Spleen (tissue), 11 donors: Measurements from ENCODE around the gene KDELR1. TPM values are rescaled to one million over a fixed set of nuclear protein-coding genes. Genes with fewer than 3 reads are reported as not detected.

Source experiments
- DNase-seq: peaks from one replicate; pipeline ENCODE4 v3.0.0-alpha.2; 2020
- H3K27ac ChIP-seq, 8 donors: fragments of 200-600 bp; sonication (generic) in 7 of 8; 1 replicate in 4 of 8; 2 replicates in 4 of 8; pipeline versions ENCODE4 v1.5.0 to v1.8.0; 2016 to 2021; ENCODE audit warnings: inconsistent platforms in 4 of 8, mild to moderate bottlenecking in 4 of 8, moderate library complexity in 1 of 8
- H3K27me3 ChIP-seq, 7 donors: fragments of 200-600 bp; sonication (generic) in 6 of 7; replicated peaks in 1 of 7; 1 replicate in 4 of 7; 2 replicates in 3 of 7; pipeline versions ENCODE4 v1.5.0 to v1.8.0; 2016 to 2021; ENCODE audit warnings: inconsistent platforms in 3 of 7, mild to moderate bottlenecking in 1 of 7
- H3K36me3 ChIP-seq, 6 donors: fragments of 200-600 bp; sonication (generic) in 5 of 6; 1 replicate in 4 of 6; 2 replicates in 2 of 6; pipeline versions ENCODE4 v1.5.0 to v1.8.0; 2016 to 2021; ENCODE audit warnings: inconsistent platforms in 2 of 6
- H3K4me1 ChIP-seq, 6 donors: fragments of 200-600 bp; sonication (generic) in 5 of 6; 1 replicate in 3 of 6; 2 replicates in 3 of 6; pipeline versions ENCODE4 v1.5.0 to v1.8.0; 2016 to 2021; ENCODE audit warnings: inconsistent platforms in 3 of 6
- H3K4me3 ChIP-seq, 8 donors: fragments of 200-600 bp; sonication (generic) in 7 of 8; 1 replicate in 4 of 8; 2 replicates in 4 of 8; pipeline versions ENCODE4 v1.5.0 to v1.8.0; 2016 to 2021; ENCODE audit warnings: inconsistent platforms in 4 of 8, mild to moderate bottlenecking in 4 of 8, moderate library complexity in 2 of 8
- H3K9me3 ChIP-seq, 8 donors: fragments of 200-600 bp; sonication (generic) in 7 of 8; 1 replicate in 4 of 8; 2 replicates in 4 of 8; pipeline versions ENCODE4 v1.5.0 to v1.8.0; 2016 to 2021; ENCODE audit warnings: inconsistent platforms in 4 of 8
- POLR2A ChIP-seq, 3 donors: fragments of 450-650 bp; IDR thresholded peaks; one replicate each; pipeline ENCODE4 v1.5.1; 2017; ENCODE audit warnings: antibody characterized with exemption in 3 of 3, mild to moderate bottlenecking in 1 of 3
- POLR2AphosphoS5 ChIP-seq, 3 donors: sonication (generic); formaldehyde crosslinking; IDR thresholded peaks; one replicate each; pipeline ENCODE4 v1.5.1; 2017; ENCODE audit warnings: antibody characterized with exemption in 3 of 3
- WGBS, 5 donors: extraction: QIAGEN DNeasy Blood & Tissue Kit in 3 of 5; methylation state at CpG; one replicate each; pipeline versions ENCODE4 v1.1.5 to v1.1.7; 2013 to 2018; 5-methylcytosine and 5-hydroxymethylcytosine counted together
- intact Hi-C: fragments of 100-400 bp; cut with DNase I; formaldehyde crosslinking; loops from one replicate; pipeline ENCODE4 v1.15.0; 2023; ENCODE audit warnings: low total_unique reads
- polyA plus RNA-seq, 3 donors: library from polyadenylated mRNA; stranded (reverse); fragments of 200-250 nt; gene quantifications; one replicate each; pipeline ENCODE4 v1.2.1, GENCODE V29; 2013
- total RNA-seq, 7 donors: library from RNA; depleted of rRNA in 3 of 7; stranded (reverse); fragments of >200 nt in 3 of 7; fragmentation: NEBNext Ultra II Directional in 4 of 7; extraction: Animal tissue kit (Norgen Biotek cat#: 25700) in 4 of 7; gene quantifications; one replicate each; pipeline versions ENCODE4 v1.1.0 to v1.2.1, GENCODE V29; 2016 to 2021
- TF ChIP-seq, protein P1 (sequence below), 11 experiments: fragments of 200-600 bp in 7 of 11; fragments of 450-650 bp in 4 of 11; sonication (generic) in 4 of 11; IDR thresholded peaks in 8 of 11; conservative IDR thresholded peaks in 3 of 11; 1 replicate in 7 of 11; 2 replicates in 4 of 11; pipeline versions ENCODE4 v1.4.0 to v1.8.0; 2016 to 2021; ENCODE audit warnings: antibody characterized with exemption in 11 of 11, inconsistent platforms in 4 of 11, mild to moderate bottlenecking in 1 of 11
- donor health status: healthy with polysubstance abuse.
- donor health status: DM: no; HTN: no; CAD: no; lungs with moderate emphysema.
- donor health status: DM: no; HTN: no; CAD: no.
- donor health status: Bipolar disorder and iron deficiency.
- donor health status: healthy.
- donor health status: DM: no; HTN: no; CAD: no.
- donor health status: DM: yes; HTN: yes; CAD: no.

KDELR1 gene
- total and polyA plus RNA-seq, 10 donors: 36.2 to 95.9 (median 68.2) TPM

DNA sequence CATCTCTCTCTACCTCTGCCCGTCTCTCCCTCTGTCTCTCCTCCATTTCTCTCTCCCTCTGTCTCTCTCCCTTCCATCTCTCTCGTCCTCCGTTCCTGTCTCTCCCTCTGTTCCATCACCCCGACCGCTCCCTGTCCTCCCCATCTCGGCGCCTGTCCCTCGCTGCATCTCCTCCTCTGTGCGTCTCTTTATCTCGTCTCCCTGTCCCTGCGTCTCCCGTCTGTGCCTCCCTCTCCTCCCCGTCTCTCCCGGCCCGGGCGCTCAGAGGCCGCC is 6.7 kb upstream of the KDELR1 start:
- DNase-seq: no peak
- intact Hi-C loops: no loop called here
- Histone ChIP-seq H3K27ac (peak overlapping the region in 3 of 8 donors; percentile 59 to 80 (median 60)), H3K4me1 (peaks cover 8 to 68% (median 34%) of the 10 kb centered on the region in 6 donors), H3K4me3 (peak overlapping the region in 7 of 8 donors; percentile 11 to 72 (median 38)), H3K36me3 (no peaks in the 10 kb centered on the region), H3K9me3 (peaks cover 0 to 4% (median 0%) of the 10 kb centered on the region in 8 donors), H3K27me3 (peaks cover 7 to 56% (median 44%) of the 10 kb centered on the region in 7 donors)
- 3 to 7% (median 4%) methylated on average over 16 to 17 of the region's 17 CpGs for WGBS, 5 donors
- TF ChIP-seq POLR2AphosphoS5 (IDR thresholded peaks at IDR 0.05) (no peak), POLR2A (IDR thresholded peaks at IDR 0.05) (no peak)
- TF ChIP-seq, protein P1, sequence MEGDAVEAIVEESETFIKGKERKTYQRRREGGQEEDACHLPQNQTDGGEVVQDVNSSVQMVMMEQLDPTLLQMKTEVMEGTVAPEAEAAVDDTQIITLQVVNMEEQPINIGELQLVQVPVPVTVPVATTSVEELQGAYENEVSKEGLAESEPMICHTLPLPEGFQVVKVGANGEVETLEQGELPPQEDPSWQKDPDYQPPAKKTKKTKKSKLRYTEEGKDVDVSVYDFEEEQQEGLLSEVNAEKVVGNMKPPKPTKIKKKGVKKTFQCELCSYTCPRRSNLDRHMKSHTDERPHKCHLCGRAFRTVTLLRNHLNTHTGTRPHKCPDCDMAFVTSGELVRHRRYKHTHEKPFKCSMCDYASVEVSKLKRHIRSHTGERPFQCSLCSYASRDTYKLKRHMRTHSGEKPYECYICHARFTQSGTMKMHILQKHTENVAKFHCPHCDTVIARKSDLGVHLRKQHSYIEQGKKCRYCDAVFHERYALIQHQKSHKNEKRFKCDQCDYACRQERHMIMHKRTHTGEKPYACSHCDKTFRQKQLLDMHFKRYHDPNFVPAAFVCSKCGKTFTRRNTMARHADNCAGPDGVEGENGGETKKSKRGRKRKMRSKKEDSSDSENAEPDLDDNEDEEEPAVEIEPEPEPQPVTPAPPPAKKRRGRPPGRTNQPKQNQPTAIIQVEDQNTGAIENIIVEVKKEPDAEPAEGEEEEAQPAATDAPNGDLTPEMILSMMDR (IDR thresholded peaks at IDR 0.05 in 8 of 11, conservative IDR thresholded peaks at IDR 0.05 in 3 of 11): no peak

DNA sequence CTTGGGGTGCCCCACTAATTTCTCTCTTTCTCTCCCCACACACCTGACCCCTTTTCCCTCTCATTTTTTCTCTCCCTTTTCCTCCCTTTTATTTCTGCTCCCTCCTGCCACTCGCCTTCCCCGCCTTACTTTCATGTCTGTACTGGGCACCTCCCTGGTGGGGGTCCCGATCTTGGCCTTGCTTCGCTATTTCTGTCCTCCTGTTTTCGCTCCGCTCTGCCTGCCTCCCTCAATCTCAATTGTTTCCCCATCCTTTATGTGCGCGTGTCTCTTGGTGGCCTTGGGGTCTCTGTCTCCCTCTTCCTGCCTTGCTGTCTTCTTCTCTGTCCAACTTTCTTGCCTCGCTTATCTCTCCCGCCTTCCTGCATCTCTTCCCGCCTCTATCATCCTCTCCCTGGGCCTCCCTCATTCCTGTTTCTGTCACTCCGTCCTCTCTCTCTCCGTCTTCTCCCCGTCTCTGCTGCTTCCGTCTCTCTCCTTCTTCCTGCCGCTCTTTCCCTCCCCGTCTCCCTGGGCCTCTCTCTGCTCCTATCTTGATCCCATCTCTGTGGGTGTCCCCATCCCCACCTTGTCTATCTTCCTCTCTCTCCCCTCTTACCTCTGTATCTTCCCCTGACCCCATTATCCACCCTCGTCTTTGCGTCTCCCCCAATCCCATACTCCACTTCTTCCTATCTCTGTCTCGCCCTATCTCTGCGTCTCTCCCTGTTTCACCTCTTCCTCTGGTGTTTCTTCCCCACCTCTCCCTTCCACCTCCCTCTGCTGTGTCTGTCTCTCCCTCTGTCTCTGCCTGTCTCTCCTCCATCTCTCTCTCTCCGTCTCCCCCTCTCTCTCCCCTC is 6.1 kb upstream of the KDELR1 start:
- no peak for TF ChIP-seq POLR2AphosphoS5 (IDR thresholded peaks at IDR 0.05)
- peaks cover 0 to 4% (median 0%) of the 10 kb centered on the region in 8 donors for H3K9me3 ChIP-seq
- 31 to 43% (median 39%) methylated on average over 22 of the region's 22 CpGs for WGBS, 5 donors
- peaks cover 8 to 70% (median 34%) of the 10 kb centered on the region in 6 donors for H3K4me1 ChIP-seq
- H3K4me3 ChIP-seq: peak overlapping the region in 6 of 8 donors; percentile 11 to 72 (median 38)
- H3K27me3 ChIP-seq: peaks cover 7 to 62% (median 48%) of the 10 kb centered on the region in 7 donors
- H3K36me3 ChIP-seq: no peaks in the 10 kb centered on the region
- intact Hi-C loops: no loop called here
- H3K27ac ChIP-seq: peak overlapping the region in 2 of 8 donors; percentile 59 to 60
- no peak for DNase-seq

DNA sequence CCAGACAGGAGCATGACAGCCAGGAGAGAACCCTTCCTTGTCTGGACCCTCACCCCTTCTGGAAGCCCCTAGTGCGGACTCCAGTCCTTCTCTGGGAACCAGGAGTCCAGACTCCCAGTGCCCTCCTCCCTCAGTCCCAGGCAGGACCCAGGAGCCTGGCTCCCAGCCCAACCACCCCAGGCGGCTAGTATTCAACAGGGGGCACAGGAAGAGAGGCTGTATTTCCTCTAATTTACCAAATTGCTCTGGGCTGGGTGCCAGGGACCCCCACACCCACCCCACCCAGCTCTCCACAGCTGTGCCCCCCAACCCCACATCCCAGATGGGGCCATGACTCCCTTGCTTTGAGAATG is 5.4 kb upstream of the KDELR1 start:
- H3K27me3 ChIP-seq: peaks cover 7 to 65% (median 48%) of the 10 kb centered on the region in 7 donors
- 42 to 89% (median 44%) methylated on average over 1 to 2 of the region's 2 CpGs for WGBS, 5 donors
- DNase-seq: no peak

DNA sequence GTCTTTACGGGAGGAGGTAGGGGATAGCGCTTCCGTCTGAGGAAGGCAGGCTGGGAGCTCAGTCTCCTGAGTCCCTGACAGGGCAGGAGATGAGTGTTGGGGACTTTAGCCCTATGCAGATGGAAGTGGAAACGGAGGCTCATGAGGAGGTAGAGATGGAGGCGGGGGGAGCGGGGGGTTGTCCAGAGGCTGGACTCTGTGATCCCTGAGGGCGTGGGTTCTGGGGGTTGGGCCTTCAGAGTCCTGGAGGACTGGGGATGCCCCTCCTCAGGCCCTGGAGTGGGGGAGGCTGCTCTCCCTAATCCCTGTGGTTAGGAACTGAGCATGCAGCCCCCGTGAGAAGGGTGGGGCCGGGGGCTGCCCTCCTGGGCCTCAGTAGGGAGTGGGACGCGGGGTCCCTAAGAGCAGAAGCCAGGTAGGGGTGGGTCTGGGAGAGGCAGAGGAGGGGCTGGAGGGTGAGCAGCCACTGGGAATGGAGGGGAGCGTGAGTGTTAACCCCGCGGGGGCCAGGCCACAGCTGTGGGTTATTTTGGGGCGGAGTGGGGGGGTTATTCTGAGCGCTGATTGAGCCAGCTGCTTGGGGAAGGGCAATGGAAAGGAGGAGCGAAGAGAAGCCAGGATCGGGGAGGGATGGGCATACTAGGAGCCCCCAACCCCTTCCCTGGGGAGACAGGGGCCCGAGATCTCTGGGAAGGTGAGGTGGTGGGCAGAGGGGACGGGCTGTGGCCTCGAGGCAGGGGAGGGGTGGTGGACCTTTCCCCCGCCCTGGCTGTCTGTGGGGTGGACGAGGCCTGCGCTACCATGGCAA is 4.9 kb upstream of the KDELR1 start:
- no peak overlapping the region for H3K27ac ChIP-seq
- WGBS, 5 donors: 59 to 65% (median 61%) methylated on average over 24 of the region's 24 CpGs

More for the DNA sequence above, 5.4 kb upstream of the KDELR1 start:
- peaks cover 0 to 4% (median 0%) of the 10 kb centered on the region in 8 donors for H3K9me3 ChIP-seq
- H3K4me3 ChIP-seq: no peak overlapping the region
- intact Hi-C loops: no loop called here
- no peak overlapping the region for H3K27ac ChIP-seq
- no peaks in the 10 kb centered on the region for H3K36me3 ChIP-seq
- H3K4me1 ChIP-seq: peaks cover 8 to 72% (median 34%) of the 10 kb centered on the region in 6 donors
- TF ChIP-seq, protein P1 (IDR thresholded peaks at IDR 0.05 in 8 of 11, conservative IDR thresholded peaks at IDR 0.05 in 3 of 11): no peak
- TF ChIP-seq POLR2A (IDR thresholded peaks at IDR 0.05) (no peak), POLR2AphosphoS5 (IDR thresholded peaks at IDR 0.05) (no peak)

More for the DNA sequence above, 4.9 kb upstream of the KDELR1 start:
- TF ChIP-seq POLR2AphosphoS5 (IDR thresholded peaks at IDR 0.05): no peak
- no peak for TF ChIP-seq POLR2A (IDR thresholded peaks at IDR 0.05)
- TF ChIP-seq, protein P1 (IDR thresholded peaks at IDR 0.05 in 8 of 11, conservative IDR thresholded peaks at IDR 0.05 in 3 of 11): no peak
- Histone ChIP-seq H3K4me1 (peaks cover 8 to 76% (median 39%) of the 10 kb centered on the region in 6 donors), H3K36me3 (no peaks in the 10 kb centered on the region), H3K27me3 (peaks cover 7 to 65% (median 48%) of the 10 kb centered on the region in 7 donors), H3K4me3 (no peak overlapping the region), H3K9me3 (peaks cover 0 to 4% (median 0%) of the 10 kb centered on the region in 8 donors)
- no peak for DNase-seq
- intact Hi-C loops: no loop called here
